ENCODE data around the gene ZDHHC7. TPM values are rescaled to one million over a fixed set of nuclear protein-coding genes. Genes with fewer than 3 reads are reported as not detected.

Gene ZDHHC7
- total and polyA plus RNA-seq, 2 of the 8 experiments (the other 6 are each of a cell fraction or from before 2014, with no cell fraction given), result 40.5 to 56.3 TPM

- H3K27me3 ChIP-seq (replicated peaks in 1 of 4; ENCODE audit: control insufficient read depth in 3 of 4, extremely low read depth in 1 of 4, insufficient read depth in 3 of 4, low read length in 3 of 4), result peaks cover 0 to 2% (median 0%) of the 10 kb centered on the region in 4 experiments; a peak in 1 of 7 replicates
- H3K23me2 ChIP-seq (ENCODE audit: low read depth, low read length), result peaks cover 9% of the 10 kb centered on the region
- H4K5ac ChIP-seq (ENCODE audit: insufficient read length, low read depth, low read length), result no peak overlapping the region
- H3K56ac ChIP-seq (replicated peaks; ENCODE audit: insufficient read length, low read depth, low read length), result no peak overlapping the region
- H4K8ac ChIP-seq (ENCODE audit: extremely low read depth, insufficient read depth, low read length), result no peak overlapping the region
- H4K20me1 ChIP-seq (replicated peaks in 1 of 2; ENCODE audit: control insufficient read depth in 1 of 2, insufficient read depth in 2 of 2, low read length in 2 of 2), result no peaks in the 10 kb centered on the region
- CTCF ChIA-PET (ENCODE audit: partially characterized antibody), result interaction anchor here (0.9 to 7.9 kb wide), 13 partner anchors 10 to 197 kb away, joined by 3 to 169 read pairs (median 17); partner anchors contain the start of gene CRISPLD2
- no peak overlapping the region for H2AFZ ChIP-seq (ENCODE audit: low read length)
- no peaks in the 10 kb centered on the region; a peak in 1 of 4 replicates for H3K9me3 ChIP-seq (ENCODE audit: insufficient read depth in 2 of 2, low read depth in 1 of 2, low read length in 1 of 2)
- DNase-seq (ENCODE audit: low read depth in 1 of 2, low spot score in 2 of 2) (no peak), FAIRE-seq (no peak)
- H3K14ac ChIP-seq (ENCODE audit: insufficient read length), result no peak overlapping the region
- WGBS, 2 experiments (ENCODE audit: extremely low coverage in 1 of 2, insufficient coverage in 1 of 2, insufficient read length in 1 of 2, insufficient replicate concordance in 2 of 2, low coverage in 1 of 2, low lambda C conversion rate in 2 of 2, missing lambda C conversion rate in 1 of 2), result 89% methylated on average over 8 of the region's 10 CpGs; no CpG with 5 or more reads in 1 of the 2 experiments
- H3K36me3 ChIP-seq (ENCODE audit: control insufficient read depth in 2 of 4, insufficient read depth in 4 of 4, low read length in 3 of 4), result no peaks in the 10 kb centered on the region
- H2BK12ac ChIP-seq (ENCODE audit: low read depth, low read length), result no peak overlapping the region
- H3K9ac ChIP-seq (replicated peaks in 1 of 4; ENCODE audit: extremely low read depth in 1 of 4, low read depth in 3 of 4, low read length in 3 of 4), result no peak overlapping the region
- H2BK5ac ChIP-seq (ENCODE audit: low read depth, low read length), result no peak overlapping the region
- POLR2A ChIA-PET (ENCODE audit: partially characterized antibody), result no interaction called here
- no peaks in the 10 kb centered on the region for H3K79me2 ChIP-seq (ENCODE audit: control insufficient read depth in 1 of 2, insufficient read depth in 2 of 2, low read length in 2 of 2)
- no peaks in the 10 kb centered on the region for H3K4me1 ChIP-seq (replicated peaks in 1 of 4; ENCODE audit: control insufficient read depth in 3 of 4, insufficient read depth in 4 of 4, low read length in 3 of 4)
- no peak overlapping the region for H2BK120ac ChIP-seq (replicated peaks; ENCODE audit: low read depth, low read length)
- H3K4ac ChIP-seq (replicated peaks; ENCODE audit: insufficient read length, low read depth, low read length), result no peak overlapping the region
- H3K18ac ChIP-seq (ENCODE audit: extremely low read depth, low read length), result no peak overlapping the region
- H2BK20ac ChIP-seq (ENCODE audit: low read length), result no peak overlapping the region
- no peak overlapping the region for H3K27ac ChIP-seq (ENCODE audit: low read depth, low read length)
- H3K79me1 ChIP-seq (ENCODE audit: low read depth, low read length), result no peaks in the 10 kb centered on the region
- TF ChIP-seq KDM1A (IDR thresholded peaks at IDR 0.05; ENCODE audit: borderline replicate concordance, low read length), result peak; percentile 64; the same call in 1 of the 2 replicates
- peak; percentile 44 to 52 (median 44) for TF ChIP-seq CTCF (IDR thresholded peaks at IDR 0.05; ENCODE audit: control extremely low read depth in 1 of 3, insufficient read depth in 1 of 3, low read depth in 1 of 3, low read length in 3 of 3)
- no peak for TF ChIP-seq BACH1 (IDR thresholded peaks at IDR 0.05; ENCODE audit: low read length)
- TF ChIP-seq POLR2AphosphoS5 (IDR thresholded peaks at IDR 0.05; ENCODE audit: low read depth, low read length), result no peak
- TF ChIP-seq RAD21 (IDR thresholded peaks at IDR 0.05 in 1 of 2, conservative IDR thresholded peaks at IDR 0.05 in 1 of 2; ENCODE audit: low read depth in 2 of 2, low read length in 2 of 2), result peak in 1 of 2 experiments; percentile 21; a peak in 1 of 4 replicates
- no peak for TF ChIP-seq BRCA1 (IDR thresholded peaks at IDR 0.05; ENCODE audit: low read depth, low read length)
- TF ChIP-seq NANOG (IDR thresholded peaks at IDR 0.05; ENCODE audit: insufficient read depth, low read depth, low read length, poor library complexity, severe bottlenecking), result no peak
- H3K4me3 ChIP-seq (ENCODE audit: extremely low read depth in 1 of 4, insufficient read depth in 2 of 4, low read depth in 3 of 4, low read length in 4 of 4), result no peak overlapping the region
- H4K91ac ChIP-seq (replicated peaks; ENCODE audit: insufficient read length, low read length), result no peak overlapping the region
- H2BK15ac ChIP-seq (ENCODE audit: low read length), result no peak overlapping the region
- no peak overlapping the region for H2AK5ac ChIP-seq (ENCODE audit: low read depth, low read length)
- no peak overlapping the region for H3K4me2 ChIP-seq (ENCODE audit: insufficient read depth in 1 of 2, low read depth in 2 of 2, low read length in 2 of 2)
- no peak overlapping the region for H3K23ac ChIP-seq (ENCODE audit: insufficient read length)
Measured at GRCh38 chr16:84950906-84951305, 60.4 kb downstream of the ZDHHC7 start.

Measured in H1 (cell line).